Posterior vena cava (tissue), 2 donors: ENCODE measurements around the gene HSD11B2. TPM values are rescaled to one million over a fixed set of nuclear protein-coding genes. Genes with fewer than 3 reads are reported as not detected.

Source experiments
- DNase-seq: peaks from one replicate; pipeline ENCODE4 v3.0.0-alpha.2; 2020; ENCODE audit warnings: low spot score
- intact Hi-C, 2 donors: fragments of 100-400 bp; cut with DNase I; formaldehyde crosslinking; loops; one replicate each; pipeline versions ENCODE4 v1.14.1 to v1.14.2; 2022 to 2023
- total RNA-seq, 2 donors: library from RNA; stranded (reverse); fragmentation: NEBNext Ultra II Directional; extraction: Animal tissue kit (Norgen Biotek cat#: 25700); gene quantifications; one replicate each; pipeline ENCODE4 v1.2.1, GENCODE V29; 2021
- donor health status: DM: yes; HTN: yes; CAD: no.
- donor health status: DM: yes; HTN: yes; CAD: no.

The HSD11B2 gene
- total RNA-seq, 2 donors from 2014 or later: 0.43 to 3.2 TPM

DNA sequence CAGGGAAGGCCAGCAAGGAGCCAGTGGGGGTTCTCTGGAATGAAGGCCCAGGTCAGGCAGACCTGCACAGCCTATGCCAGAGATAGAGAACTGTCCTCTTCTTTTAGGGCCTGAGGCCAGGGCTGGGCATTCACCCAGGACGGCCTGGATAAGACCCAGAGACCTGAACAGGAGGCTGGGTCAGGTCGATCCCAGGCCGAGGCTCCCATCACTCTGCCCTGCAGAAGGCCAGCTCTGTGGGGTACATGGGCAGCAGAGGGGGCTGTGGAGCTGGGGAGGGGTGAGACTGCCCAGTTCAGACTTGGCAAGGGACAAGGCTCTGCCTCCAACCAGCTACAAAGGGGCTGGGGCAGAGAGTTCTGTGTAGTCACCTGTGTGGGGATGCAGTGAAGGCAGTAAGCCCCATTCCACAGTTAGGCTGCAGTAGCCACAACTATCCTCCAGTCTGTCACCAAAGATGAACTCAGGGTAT is 14.6 kb downstream of the HSD11B2 start:
- intact Hi-C loops: no loop called here
- DNase-seq: no peak

DNA sequence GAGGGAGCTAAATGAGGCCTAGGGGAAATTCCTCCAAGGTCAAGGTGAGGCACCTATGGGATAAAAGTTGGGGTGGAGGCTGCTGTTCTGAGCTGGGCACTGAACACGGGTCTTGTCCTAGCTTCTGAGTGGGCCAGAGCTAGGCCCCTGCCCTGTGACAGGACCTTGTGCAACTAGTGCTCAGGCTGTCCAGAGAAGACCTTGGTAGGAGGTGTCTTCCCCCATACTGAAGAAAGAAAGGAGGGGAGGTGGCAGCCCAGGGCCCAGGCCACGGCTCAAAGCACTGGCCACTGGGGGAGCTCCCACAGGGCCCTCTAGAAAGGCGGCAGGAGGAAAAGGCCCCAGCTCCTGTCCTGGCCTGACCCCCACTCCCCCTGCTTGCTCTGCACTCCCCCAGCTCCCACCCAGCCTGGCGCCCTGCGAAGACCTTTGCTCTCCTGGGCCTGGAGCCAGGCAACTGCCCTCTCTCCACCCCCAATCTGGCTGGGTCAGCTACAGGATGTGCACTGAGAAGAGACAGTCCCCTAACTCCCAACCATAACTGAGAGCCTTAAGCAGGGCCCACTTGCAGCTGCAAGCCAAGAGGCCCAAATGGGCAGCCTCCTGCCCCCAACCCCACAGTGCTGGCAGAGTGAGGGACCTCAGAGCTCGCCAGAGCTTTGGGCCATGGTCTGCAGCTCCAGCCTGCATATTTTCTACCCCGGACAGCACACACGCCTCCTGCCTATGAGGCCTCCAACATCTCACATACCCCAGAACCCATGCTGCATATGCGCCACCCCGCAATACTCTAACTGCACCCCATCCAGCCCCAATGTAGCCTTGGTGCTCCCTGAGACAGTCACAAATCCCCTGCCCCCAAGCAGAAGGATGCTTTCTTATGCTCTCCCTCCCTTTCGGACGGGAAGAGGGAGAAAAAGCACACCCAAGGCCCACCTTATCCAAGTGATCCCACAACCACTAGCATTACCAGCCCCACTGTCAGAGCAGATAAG is 15.3 kb downstream of the HSD11B2 start:
- intact Hi-C loops: no loop called here
- DNase-seq: no peak

DNA sequence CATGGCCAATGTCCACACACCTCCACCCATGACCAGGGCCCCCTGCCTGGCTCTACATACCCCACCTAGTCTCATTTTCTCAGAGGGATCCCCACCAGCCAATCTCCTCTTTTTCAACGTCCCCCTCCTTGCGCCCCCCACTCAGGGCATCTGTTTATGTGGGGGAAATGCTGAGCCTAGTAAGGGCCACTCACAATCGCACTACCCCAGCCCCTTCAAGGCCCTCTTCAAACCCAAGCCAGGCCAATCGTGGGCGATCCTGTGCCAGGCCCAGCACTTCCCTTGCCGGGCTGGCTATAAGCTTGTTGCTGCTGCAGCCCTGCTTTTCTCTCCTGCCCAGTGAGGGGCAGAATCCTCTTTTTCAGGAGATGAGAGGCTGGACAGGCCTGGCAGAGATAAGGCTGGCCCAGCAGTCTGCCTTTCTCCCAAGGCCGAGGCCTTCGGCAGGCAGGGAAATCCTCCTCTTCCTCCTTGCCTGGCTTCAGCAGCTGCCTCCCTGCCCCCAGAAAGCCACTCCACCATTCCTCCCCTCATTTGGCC is 16.1 kb downstream of the HSD11B2 start:
- intact Hi-C loops: no loop called here

DNA sequence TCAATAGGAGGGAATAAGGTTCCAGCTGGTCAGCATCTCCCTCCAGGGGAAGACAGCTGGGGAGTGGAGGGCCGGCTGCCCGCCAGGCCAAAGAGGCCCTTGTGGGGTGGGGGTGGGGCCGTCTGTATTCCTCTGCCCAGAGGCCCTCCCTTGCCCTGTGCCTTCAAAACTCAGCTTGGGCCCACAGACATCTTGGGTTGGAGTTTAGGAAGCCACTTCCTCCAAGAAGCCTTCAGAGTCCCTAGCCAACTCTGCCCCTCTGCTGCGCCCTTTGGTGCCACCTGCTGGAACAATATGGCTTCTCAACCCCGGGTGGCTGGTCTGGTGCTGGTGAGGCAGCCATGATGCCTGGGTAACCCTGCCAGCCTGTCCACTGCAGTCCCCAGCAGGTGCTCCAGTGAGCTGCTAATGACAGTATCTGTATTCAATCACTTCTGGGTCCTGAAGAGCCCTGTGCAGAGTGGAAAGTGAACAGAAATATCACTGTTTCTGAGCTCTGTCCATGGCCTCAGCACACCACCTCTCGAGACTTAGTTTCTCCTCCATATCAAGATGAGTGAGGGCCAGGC is 16.7 kb downstream of the HSD11B2 start:
- intact Hi-C loops: no loop called here
- no peak for DNase-seq

More for the DNA sequence above, 16.1 kb downstream of the HSD11B2 start:
- no peak for DNase-seq

DNA sequence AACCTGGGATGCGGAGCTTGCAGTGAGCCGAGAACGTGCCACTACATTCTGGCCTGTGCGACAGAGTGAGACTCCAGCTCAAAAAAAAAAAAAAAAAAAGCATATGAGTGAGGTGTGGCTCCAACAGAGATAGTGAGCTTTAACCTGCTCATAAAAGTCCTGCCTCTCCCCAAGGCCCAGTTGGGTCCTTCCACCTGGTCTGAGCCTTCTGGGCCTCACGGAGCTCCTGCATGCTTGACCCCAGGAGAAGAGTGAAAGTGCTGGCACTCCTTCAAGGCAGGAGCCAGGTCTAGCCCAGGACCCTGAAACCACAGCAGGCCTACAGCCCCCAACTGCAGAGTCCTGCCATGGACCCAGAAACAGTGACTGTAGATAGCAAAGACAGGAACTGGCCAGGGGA is 17.7 kb downstream of the HSD11B2 start:
- intact Hi-C loops: no loop called here

DNA sequence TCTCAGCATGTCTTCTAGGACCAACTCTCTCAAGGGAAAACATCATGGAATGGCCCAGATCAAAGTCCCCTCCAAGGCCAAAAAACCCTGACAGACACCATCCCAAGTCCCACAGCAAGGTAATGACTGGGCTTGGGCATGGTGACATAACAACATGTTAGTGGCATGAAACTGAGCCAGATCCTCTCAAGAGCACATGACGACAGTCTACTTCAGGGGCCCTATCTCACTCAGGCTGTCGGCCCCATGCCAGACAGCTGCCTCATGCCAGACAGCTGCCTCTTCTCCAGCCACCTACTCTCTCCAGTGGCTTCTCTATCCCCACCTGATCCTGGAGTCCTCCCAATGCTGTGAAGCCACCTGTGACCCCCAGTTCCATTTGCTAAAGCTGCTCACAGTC is 18.4 kb downstream of the HSD11B2 start:
- no peak for DNase-seq
- intact Hi-C loops: no loop called here

More for the DNA sequence above, 17.7 kb downstream of the HSD11B2 start:
- DNase-seq: no peak

DNA sequence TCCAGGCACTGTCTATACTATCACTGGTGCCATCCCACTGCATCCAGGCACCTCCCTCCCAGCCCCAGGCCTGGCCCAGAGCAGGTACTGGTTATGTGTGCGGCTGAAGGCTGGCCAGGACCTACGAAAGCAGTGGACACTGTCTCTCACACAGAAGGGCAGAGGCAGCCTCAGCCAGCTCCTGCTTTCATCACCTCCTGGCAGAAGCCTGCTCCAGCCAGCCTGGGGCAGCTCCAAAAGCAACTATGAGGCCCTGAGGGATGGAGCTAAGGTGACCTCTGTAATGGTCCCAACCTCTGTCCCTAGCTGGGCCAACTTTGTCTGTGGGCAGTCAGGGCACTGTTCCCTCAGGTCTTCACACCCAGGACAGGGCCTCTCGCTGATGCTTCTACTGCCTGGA is 18.8 kb downstream of the HSD11B2 start:
- DNase-seq: no peak
- intact Hi-C loops: no loop called here

DNA sequence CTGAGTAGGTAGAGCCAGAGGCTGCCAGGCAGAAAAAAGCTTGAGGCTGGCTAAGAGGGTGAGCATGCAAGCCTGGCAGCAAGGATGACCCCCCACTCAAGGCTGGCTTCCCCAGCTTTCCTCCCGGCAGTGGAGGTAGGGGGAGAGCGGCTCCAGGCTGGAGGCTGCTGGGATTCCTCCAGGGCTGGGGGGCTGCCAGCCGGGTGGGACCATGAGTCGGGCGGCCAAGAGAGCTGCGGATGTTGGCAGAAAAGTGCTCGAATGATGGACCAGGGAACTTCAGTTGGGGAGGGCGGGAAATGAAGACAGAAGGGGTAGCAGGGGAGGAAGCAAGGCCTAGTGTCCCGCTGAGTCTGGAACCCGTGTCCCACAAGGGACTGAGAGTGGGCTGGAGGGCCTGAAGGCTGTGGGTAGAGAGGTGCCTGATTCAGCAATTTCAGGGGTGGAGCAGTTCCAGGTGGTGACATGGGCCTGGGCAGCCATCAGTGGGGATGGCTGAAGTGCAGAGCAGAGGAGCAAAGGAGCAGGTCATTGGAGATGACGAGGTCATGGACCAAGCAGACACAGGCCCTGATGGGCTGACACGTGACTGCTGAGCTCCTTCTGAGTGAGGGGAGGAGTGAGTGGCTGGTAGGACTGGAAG is 20.3 kb downstream of the HSD11B2 start:
- intact Hi-C loops: no loop called here
- no peak for DNase-seq

DNA sequence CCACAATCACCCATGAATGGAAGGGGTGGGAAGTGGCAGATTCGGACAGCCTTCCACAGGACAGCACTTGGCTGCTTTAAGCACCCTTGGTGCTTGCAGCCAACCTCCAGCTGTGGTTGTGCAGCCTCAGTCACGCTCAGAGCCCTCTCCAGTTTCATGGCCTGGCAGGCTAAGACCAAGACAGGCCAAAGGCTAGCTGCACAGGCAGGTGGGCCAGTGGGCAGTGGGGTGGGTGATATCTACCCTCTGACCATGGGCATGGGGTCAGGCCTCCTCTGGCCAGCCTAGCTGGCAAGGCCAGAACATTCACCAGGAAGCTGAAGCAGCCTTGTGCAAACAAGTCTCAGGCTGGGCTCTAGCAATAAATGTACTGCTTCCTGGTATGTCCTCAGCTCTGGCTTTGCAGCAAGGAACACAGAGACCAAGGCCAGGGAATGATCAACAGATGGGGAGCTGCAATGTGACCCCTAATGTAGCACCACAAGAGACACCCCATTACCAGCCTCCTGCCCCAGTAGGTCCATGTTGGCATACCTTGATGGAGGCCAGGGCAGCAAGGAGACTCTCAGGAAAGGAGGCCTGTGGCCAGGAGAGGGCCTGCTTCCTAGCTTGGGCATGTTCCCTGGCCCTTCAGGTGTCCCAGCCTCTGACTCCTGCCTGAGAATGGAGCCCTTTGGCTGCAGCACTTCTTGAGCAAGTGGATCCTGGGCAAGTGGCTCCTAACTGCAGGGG is 20.9 kb downstream of the HSD11B2 start:
- no peak for DNase-seq
- intact Hi-C loops: no loop called here

DNA sequence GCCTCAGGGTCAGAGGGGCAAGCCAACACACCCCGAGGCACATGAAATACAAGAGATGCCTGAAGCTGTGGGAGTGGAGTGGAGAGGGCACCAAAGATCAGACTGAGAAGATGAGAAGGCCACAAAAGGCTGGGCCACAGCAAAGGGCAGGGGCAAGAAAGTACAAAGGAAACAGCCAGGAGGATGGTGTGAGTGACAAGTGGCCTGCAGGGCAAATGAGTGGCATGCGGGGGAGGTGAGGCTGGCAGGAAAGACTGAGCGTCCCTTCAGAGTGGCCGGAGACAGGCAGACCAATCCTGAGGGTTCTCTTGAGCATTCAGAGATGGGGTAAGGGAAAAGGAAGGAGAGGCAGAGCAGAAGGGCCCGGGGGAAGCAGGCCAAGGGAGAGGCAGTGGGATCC is 23.2 kb downstream of the HSD11B2 start:
- intact Hi-C loops: no loop called here
- DNase-seq: no peak

DNA sequence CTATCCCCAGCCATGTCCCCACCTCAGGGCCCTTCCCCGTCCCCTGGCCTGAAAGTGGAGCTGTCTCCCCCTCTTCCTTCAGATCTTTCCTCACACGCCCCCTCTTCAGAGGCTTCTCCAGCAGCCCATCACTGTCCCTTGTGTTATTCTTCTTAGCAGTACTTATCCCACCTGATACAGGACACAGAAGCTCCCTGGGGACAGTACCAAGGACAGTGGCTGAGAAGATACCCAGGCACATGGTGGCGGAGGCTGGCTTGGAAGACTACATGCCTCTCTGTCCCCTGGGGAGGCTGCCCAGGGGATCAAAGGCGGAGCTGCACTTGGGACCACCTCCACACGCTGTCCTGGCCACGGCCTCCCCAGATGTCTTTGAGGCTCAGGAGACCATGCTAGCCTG is 23.9 kb downstream of the HSD11B2 start:
- no peak for DNase-seq
- intact Hi-C loops: no loop called here

DNA sequence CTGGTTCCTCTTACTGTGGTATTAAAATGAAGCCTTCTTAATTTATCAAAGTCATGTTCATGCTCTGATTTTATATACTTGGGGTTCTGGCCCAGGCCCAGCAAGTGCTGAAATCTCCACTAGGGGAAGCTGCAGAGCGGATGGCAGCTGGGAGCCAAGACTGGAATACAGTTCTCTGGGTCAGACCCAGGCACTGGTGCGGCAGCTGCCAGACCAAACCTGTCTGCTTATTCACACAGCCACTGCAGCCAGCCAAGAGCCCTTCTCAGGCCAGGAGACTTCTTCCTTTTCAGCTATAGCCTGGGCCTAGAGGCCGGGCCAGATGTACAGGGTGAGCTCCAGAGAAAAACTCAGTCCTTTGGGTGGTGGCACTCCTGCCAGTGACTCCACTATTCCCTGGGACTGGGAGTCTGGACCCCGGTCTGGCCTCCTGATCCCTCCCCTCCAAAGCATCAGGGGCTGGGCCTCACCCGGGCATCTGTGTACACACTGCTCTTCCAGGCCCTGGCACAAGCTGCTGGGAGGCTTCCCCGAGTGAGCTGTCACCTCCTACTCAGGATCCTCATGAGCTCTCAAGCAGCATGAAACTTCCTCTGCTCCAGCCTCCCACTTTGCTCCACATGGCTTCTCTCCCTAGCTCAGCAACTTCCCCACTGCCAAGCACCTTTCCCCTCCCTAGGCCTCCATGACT is 25.6 kb downstream of the HSD11B2 start:
- DNase-seq: peak; percentile 92

DNA sequence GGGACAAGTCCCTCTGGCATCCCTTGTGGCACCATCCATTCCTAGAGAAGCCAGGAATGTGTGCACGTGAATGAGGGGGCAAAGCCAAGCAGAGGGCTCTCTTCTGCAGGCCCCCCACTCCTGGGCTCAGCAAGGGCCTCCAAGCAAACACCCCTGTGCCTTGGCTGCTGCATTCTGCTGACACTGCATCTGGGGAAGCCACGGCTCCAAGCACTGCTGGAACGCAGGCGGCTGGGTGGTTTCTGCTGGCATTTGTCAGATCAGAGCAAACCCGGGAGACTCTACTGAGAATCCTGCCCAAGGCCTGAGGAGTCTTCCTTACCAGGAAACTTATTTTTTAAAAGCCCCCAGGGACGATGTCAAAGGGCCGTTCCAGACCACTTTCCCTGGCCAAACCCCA is 26.7 kb downstream of the HSD11B2 start:
- intact Hi-C loops: no loop called here
- DNase-seq: no peak

More for the DNA sequence above, 25.6 kb downstream of the HSD11B2 start:
- intact Hi-C loops: no loop called here

DNA sequence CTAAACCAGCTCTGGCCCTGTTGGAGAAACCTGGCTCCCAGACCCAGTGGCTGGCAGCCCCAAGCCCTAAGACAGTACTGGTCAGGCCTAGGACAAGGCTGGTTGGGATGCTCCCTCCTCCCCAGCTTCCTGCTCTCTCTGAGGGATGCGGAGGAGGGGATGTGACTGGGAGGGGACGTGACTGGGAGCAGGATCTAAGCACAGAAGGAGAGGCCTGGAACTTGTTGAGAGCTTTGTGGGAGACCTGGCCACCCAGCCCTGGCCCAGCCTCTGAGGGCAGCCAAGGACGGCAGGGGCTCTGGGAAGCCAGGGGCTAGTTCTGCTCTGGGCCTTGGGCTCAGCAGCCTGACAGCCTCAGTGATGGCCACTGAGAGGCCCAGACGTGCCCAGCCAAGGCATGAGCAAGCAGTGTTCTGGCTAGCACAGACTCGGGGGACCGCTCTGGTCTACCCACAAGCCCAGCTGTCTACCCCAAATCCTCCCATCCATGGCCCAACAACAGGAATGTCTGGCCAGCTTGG is 27.3 kb downstream of the HSD11B2 start:
- DNase-seq: no peak
- intact Hi-C loops: no loop called here

DNA sequence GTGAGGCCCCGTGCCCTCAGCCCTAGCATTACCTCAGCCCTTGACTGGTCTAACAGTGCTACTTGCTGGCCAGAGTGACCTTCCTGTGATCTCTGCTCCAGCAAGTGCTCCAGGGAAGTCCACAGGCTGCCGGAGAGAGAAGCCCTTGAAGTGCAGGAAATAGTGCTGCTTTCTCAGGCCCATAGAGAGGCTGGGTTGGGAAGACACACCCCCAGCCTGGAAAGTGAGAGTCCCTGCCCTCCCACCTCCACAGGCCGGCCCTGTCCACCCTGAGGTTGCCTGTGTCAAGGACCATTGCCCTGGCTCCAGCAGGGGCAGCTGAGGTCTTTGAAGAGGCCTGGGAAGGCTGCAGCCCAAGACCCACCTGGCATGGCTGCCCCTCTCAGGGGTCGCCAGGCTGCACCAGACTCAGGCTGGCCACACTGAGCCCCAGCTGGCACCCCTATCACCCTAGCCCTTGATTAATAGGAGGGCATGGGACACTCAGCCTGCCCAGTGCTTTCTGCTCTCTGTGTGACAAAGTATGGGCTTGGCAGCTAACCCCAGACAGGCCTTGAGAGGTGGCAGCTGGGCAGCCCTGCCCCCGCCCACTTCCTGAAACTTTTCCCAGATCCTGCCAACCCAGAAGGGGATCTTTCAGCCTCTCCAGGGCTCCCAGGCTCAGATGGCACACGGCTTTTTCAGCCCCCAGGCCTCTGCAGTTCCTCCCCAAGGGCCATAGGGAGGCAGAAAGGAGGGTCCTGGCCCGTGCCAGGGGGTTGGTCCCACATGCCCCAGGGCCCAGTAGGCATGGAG is 28.3 kb downstream of the HSD11B2 start:
- no peak for DNase-seq
- intact Hi-C loops: no loop called here

DNA sequence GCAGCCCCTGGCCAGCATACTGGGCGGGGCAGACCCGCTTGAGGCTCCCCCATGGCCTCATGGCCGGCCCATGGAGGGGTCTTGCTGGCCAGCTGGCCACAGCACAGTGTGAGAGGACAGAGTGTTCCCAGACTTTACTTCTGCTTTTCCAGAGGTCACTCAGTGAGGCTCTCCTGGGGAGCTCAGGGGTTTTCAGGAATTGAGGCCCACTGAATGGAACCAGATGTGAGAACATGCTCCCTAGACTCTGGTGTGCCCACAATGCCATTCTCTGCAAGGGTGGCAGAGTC is 28.9 kb downstream of the HSD11B2 start:
- intact Hi-C loops: loop anchor here in 1 of 2 donors (5.0 kb wide), 1 partner anchor 33 kb away; no protein-coding TSS in a partner anchor
- DNase-seq: no peak

DNA sequence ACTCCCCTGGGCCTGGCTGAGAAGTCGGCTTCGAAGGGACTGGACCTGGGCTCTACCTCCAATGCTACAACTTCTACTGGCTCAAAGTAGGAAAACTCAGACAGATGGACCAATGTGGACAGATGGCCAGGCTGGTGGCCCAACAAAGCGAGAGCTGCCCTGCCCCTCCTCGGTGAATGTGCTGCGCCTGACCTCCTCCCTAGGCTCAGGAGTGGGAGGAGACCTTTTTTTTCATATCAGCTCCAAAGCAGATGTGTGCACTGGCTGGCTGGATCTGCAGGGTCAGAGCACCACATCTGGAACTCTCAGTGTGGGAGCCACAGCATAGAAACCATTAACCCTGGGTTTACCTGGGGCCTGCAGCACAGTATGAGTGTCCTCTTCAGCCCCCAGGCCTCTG is 29.2 kb downstream of the HSD11B2 start:
- no peak for DNase-seq
- intact Hi-C loops: loop anchor here in 1 of 2 donors (5.0 kb wide), 1 partner anchor 33 kb away; no protein-coding TSS in a partner anchor

DNA sequence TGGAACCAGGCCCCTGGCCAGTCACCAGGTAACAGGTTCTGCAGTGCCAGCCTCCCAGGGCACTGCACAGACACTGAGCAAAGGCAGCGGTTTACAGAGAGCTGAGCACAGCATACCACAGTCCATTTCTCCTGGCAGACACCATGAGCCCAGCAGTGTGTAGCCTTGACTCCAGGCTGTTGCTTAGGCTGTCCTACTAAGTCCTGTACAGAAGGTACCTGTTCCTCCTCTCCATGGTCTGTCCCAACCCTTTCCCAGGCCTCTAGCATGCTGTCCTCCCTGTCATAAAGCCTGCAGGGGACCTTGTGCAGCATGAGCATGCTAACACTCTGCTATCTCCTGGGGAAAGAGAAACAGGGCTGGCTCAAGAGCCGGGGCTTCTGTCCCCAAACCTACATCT is 30.0 kb downstream of the HSD11B2 start:
- DNase-seq: no peak
- intact Hi-C loops: loop anchor here in 1 of 2 donors (5.0 kb wide), 1 partner anchor 34 kb away; no protein-coding TSS in a partner anchor
